Kidney (tissue), 14 donors: ENCODE data around the gene SPINK6. TPM values are rescaled to one million over a fixed set of nuclear protein-coding genes. Genes with fewer than 3 reads are reported as not detected.

Experiments
- DNase-seq, 5 donors: peaks; one replicate each; pipeline ENCODE4 v3.0.0-alpha.2; 2013 to 2020
- FAIRE-seq: peaks from 2 replicates; lab custom pipeline; 2012; peaks lifted over from hg19 to GRCh38; lab: Jason Lieb, UNC
- H3K27ac ChIP-seq, 2 donors: one replicate each; pipeline ENCODE4 v1.7.0; 2013; ENCODE audit warnings: low read depth in 2 of 2, low read length in 2 of 2, inconsistent platforms in 1 of 2
- H3K27me3 ChIP-seq: one replicate; pipeline ENCODE4 v1.7.1; 2013; ENCODE audit warnings: low read length, inconsistent platforms; ENCODE audit not compliant: control insufficient read depth, insufficient read depth
- H3K36me3 ChIP-seq, 3 donors: one replicate each; pipeline versions ENCODE4 v1.7.0 to v1.7.1; 2013; ENCODE audit warnings: low read length in 3 of 3, control low read depth in 1 of 3, inconsistent platforms in 1 of 3; ENCODE audit not compliant: insufficient read depth in 3 of 3, control insufficient read depth in 2 of 3
- H3K4me1 ChIP-seq, 3 donors: one replicate each; pipeline versions ENCODE4 v1.7.0 to v1.7.1; 2013; ENCODE audit warnings: low read length in 3 of 3, inconsistent platforms in 1 of 3, low read depth in 1 of 3; ENCODE audit not compliant: control insufficient read depth in 2 of 3, insufficient read depth in 2 of 3
- H3K4me3 ChIP-seq, 3 donors: one replicate each; pipeline versions ENCODE4 v1.7.0 to v1.8.1; 2013; ENCODE audit warnings: low read length in 3 of 3, control low read depth in 1 of 3, inconsistent platforms in 1 of 3
- H3K9ac ChIP-seq, 3 donors: one replicate each; pipeline versions ENCODE4 v1.7.0 to v1.7.1; 2013; ENCODE audit warnings: low read length in 3 of 3, control low read depth in 1 of 3, inconsistent platforms in 1 of 3
- H3K9me3 ChIP-seq, 3 donors: one replicate each; pipeline versions ENCODE4 v1.7.0 to v1.7.1; 2013; ENCODE audit warnings: low read length in 3 of 3, control low read depth in 1 of 3, inconsistent platforms in 1 of 3; ENCODE audit not compliant: control insufficient read depth in 2 of 3, insufficient read depth in 1 of 3
- CTCF ChIP-seq: IDR thresholded peaks from 3 replicates; pipeline ENCODE4 v1.5.1; 2012; ENCODE audit warnings: mild to moderate bottlenecking, moderate library complexity, borderline replicate concordance; ENCODE audit not compliant: insufficient read depth; ENCODE audit errors: extremely low read depth
- intact Hi-C: fragments of 100-400 bp; cut with DNase I; formaldehyde crosslinking; loops from one replicate; pipeline ENCODE4 v1.11.1; 2022
- polyA plus RNA-seq: library from polyadenylated mRNA; stranded (reverse); fragments of 350-450 nt; fragmentation: Illumina TruSeq; extraction: RNeasy Lipid Tissue Mini Kit (QIAGEN cat#74804); gene quantifications from one replicate; pipeline ENCODE4 v1.2.3, GENCODE V29; 2014; ENCODE audit warnings: low read depth, low replicate concordance; ENCODE audit not compliant: insufficient read depth
- total RNA-seq: library from RNA; stranded (reverse); fragmentation: NEBNext Ultra II Directional; extraction: Animal tissue kit (Norgen Biotek cat#: 25700); gene quantifications from one replicate; pipeline ENCODE4 v1.2.1, GENCODE V29; 2021
- donor health status: control.
- donor health status: control.
- donor health status: control.
- donor health status: control.
- donor health status: control.
- donor health status: DM: yes; HTN: yes; CAD: no.
- donor health status: Normal renal cell carcinoma (clear cell type).

SPINK6 gene
- total and polyA plus RNA-seq, 2 donors from 2014 or later: not detected

- Histone ChIP-seq H3K9ac (no peak overlapping the region), H3K4me3 (no peak overlapping the region), H3K36me3 (no peaks in the 10 kb centered on the region), H3K9me3 (no peaks in the 10 kb centered on the region), H3K27me3 (no peaks in the 10 kb centered on the region), H3K4me1 (no peaks in the 10 kb centered on the region), H3K27ac (no peak overlapping the region)
- TF ChIP-seq CTCF: no peak
- intact Hi-C loops: no loop called here
- no peak for DNase-seq
- no peak for FAIRE-seq
These were observed 39.5 kb upstream of the SPINK6 start for GRCh38 chr5:148163345-148163744.

GRCh38 chr5:148166550-148167283, 36.1 kb upstream of the SPINK6 start:
- Histone ChIP-seq H3K9ac (no peak overlapping the region), H3K4me3 (no peak overlapping the region), H3K27me3 (no peaks in the 10 kb centered on the region), H3K4me1 (no peaks in the 10 kb centered on the region), H3K27ac (no peak overlapping the region), H3K36me3 (no peaks in the 10 kb centered on the region), H3K9me3 (no peaks in the 10 kb centered on the region)
- FAIRE-seq (no peak), DNase-seq (no peak)
- no peak for TF ChIP-seq CTCF
- intact Hi-C loops: no loop called here

GRCh38 chr5:148168246-148168645, 34.6 kb upstream of the SPINK6 start, which contains the start of gene SPINK14:
SPINK14 (plus strand) TSS chr5:148168546; CDS start chr5:148169733, 1,187 bp downstream.
- no peak for DNase-seq
- Histone ChIP-seq H3K4me1 (no peaks in the 10 kb centered on the region), H3K9ac (no peak within 1 kb of the TSS), H3K27ac (no peak within 1 kb of the TSS), H3K36me3 (no peaks in the 10 kb centered on the region), H3K4me3 (no peak within 1 kb of the TSS), H3K27me3 (no peaks in the 10 kb centered on the region), H3K9me3 (no peaks in the 10 kb centered on the region)
- intact Hi-C loops: no loop called here
- TF ChIP-seq CTCF: no peak
- FAIRE-seq: no peak
